Activated T-helper 2 cell treated with anti-CD3 and anti-CD28 coated beads, Interferon-gamma antibody, Interleukin-2, Interleukin-4, amounts not matched to agents 10 μg/mL and 5 μg/mL and 100 μg/mL, durations not matched to agents 14 hours and 24 hours and 36 hours (primary cell): ENCODE data around the gene UST. TPM values are rescaled to one million over a fixed set of nuclear protein-coding genes. Genes with fewer than 3 reads are reported as not detected.
A peak's percentile ranks its signal among the peaks of the same experiment; 100 is the strongest.

Experiments
- DNase-seq: peaks from one replicate; pipeline ENCODE4 v3.0.0; 2021; ENCODE audit warnings: low spot score
- H3K27ac Mint-ChIP-seq: one replicate; pipeline ENCODE4 v1.8.0; 2021; ENCODE audit warnings: mixed read lengths
- H3K27me3 Mint-ChIP-seq: one replicate; pipeline ENCODE4 v1.8.0; 2021; ENCODE audit warnings: low read depth, mixed read lengths
- H3K36me3 Mint-ChIP-seq: one replicate; pipeline ENCODE4 v1.8.0; 2021; ENCODE audit warnings: low read depth, mixed read lengths
- H3K4me1 Mint-ChIP-seq: one replicate; pipeline ENCODE4 v1.8.0; 2021; ENCODE audit warnings: low read depth, mixed read lengths
- H3K4me3 Mint-ChIP-seq: one replicate; pipeline ENCODE4 v1.8.0; 2021; ENCODE audit warnings: low read depth, mild to moderate bottlenecking, moderate library complexity, mixed read lengths
- H3K9me3 Mint-ChIP-seq: one replicate; pipeline ENCODE4 v1.8.0; 2021; ENCODE audit warnings: mixed read lengths
- intact Hi-C: fragments of 100-400 bp; cut with micrococcal nuclease; formaldehyde crosslinking; loops from one replicate; pipeline ENCODE4 v1.15.1; 2023
- total RNA-seq: library from RNA; stranded (reverse); gene quantifications from 2 replicates; pipeline ENCODE4 v1.2.3, GENCODE V29; 2022

UST gene
- total RNA-seq, 1 donor from 2014 or later = 1.3 TPM

GRCh38 chr6:149082320-149082719 is 335.5 kb downstream of the UST start:
- peak; percentile 79 for DNase-seq
- no peaks in the 10 kb centered on the region for H3K9me3 Mint-ChIP-seq
- H3K4me1 Mint-ChIP-seq = peaks cover 78% of the 10 kb centered on the region
- H3K27ac Mint-ChIP-seq = peak overlapping the region; percentile 77
- no peak overlapping the region for H3K4me3 Mint-ChIP-seq
- no peaks in the 10 kb centered on the region for H3K27me3 Mint-ChIP-seq
- peaks cover 13% of the 10 kb centered on the region for H3K36me3 Mint-ChIP-seq
- intact Hi-C loops = loop anchor here (1.0 to 2.0 kb wide), 4 partner anchors 46 to 350 kb away; no protein-coding TSS in a partner anchor

DNA sequence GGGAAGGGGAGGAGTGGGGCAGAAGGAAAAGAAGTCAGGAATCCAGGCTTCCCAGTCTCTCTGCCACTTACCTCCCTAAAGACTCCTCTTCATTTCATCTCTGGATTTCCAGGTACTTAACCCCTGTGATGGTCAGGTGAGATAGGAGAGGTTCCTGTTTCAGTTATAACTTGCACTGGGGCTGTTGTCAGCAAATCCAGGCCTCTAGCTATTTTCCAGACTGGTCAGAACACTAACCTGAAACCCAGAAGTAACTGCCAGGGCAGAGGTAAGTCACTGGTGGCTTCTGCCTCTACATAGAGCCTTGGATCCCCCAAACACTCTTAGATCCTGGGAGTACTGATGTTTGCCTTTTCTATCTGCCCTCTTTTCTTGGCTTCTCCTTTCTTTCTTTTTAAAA is 337.2 kb downstream of the UST start:
- Mint-ChIP-seq H3K9me3 (no peaks in the 10 kb centered on the region), H3K36me3 (peaks cover 5% of the 10 kb centered on the region), H3K27me3 (no peaks in the 10 kb centered on the region), H3K27ac (peak overlapping the region; percentile 79), H3K4me3 (no peak overlapping the region), H3K4me1 (peaks cover 77% of the 10 kb centered on the region)
- intact Hi-C loops = loop anchor here (1.0 to 2.0 kb wide), 3 partner anchors 57 to 235 kb away; no protein-coding TSS in a partner anchor
- DNase-seq = no peak

DNA sequence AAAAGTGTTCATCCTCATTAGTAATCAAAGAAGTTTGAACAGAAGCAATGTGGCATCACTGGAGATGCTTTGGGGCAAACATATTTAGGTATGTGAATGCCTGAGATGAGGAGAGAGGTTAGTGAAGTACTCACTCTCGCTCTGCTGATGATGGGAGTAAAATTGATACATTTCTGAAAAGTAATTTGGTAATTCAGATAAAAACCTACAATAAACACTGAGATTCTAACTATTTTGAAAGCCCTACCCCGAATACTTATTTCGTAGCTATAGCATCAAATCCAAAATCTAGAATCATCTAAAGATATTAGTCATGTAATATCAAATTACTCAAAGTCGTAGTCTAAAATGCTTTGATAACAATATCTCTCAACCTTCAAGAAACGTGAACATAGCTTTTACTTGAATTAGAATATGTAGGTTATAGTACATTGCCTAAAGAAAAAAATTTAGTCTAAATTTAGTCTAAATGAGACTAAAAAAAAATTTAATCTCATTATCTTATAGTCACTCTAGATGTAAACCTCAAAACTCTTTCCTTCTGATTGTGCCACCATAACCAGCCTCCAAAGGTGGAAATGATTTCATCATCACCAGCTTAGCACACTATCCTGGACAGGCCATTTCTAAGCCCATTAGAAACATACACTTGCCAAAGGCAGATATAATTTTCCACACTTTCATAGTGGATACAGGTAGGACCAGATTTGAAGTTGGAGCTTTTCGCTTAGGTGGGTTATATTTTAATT is 338.2 kb downstream of the UST start:
- H3K36me3 Mint-ChIP-seq = peaks cover 4% of the 10 kb centered on the region
- peak overlapping the region; percentile 56 for H3K4me3 Mint-ChIP-seq
- no peaks in the 10 kb centered on the region for H3K9me3 Mint-ChIP-seq
- peak overlapping the region; percentile 79 for H3K27ac Mint-ChIP-seq
- intact Hi-C loops = loop anchor here (1.0 to 2.0 kb wide), 6 partner anchors 9 to 432 kb away; no protein-coding TSS in a partner anchor
- no peak for DNase-seq
- H3K4me1 Mint-ChIP-seq = peaks cover 72% of the 10 kb centered on the region
- H3K27me3 Mint-ChIP-seq = no peaks in the 10 kb centered on the region

DNA sequence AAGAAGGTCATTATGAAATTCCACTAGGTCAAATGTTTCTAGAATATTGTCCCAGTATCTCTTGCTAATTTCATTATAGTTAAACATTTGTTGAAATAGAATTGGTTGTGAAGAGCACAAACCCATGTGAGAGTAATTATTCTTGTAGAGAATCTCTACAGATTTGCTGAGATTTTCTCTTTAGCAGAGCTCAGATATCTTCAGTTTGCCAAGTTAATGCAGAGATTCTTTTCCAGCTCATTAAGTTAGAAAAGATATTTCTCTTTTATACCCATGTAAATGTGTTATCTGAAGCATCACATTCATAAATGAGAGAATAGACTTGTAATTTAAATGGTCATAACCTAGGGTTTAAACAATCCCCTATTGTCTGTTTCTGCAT is 338.7 kb downstream of the UST start:
- intact Hi-C loops = loop anchor here (1.0 to 2.0 kb wide), 5 partner anchors 9 to 432 kb away; no protein-coding TSS in a partner anchor
- DNase-seq = no peak
- Mint-ChIP-seq H3K4me3 (peak overlapping the region; percentile 56), H3K27ac (peak overlapping the region; percentile 79), H3K9me3 (no peaks in the 10 kb centered on the region), H3K4me1 (peaks cover 73% of the 10 kb centered on the region), H3K27me3 (no peaks in the 10 kb centered on the region), H3K36me3 (peaks cover 6% of the 10 kb centered on the region)

GRCh38 chr6:149086363-149086762 is 339.5 kb downstream of the UST start:
- H3K4me3 Mint-ChIP-seq = peak overlapping the region; percentile 51
- DNase-seq = no peak
- H3K4me1 Mint-ChIP-seq = peaks cover 67% of the 10 kb centered on the region
- intact Hi-C loops = no loop called here
- H3K9me3 Mint-ChIP-seq = no peaks in the 10 kb centered on the region
- peak overlapping the region; percentile 31 for H3K27ac Mint-ChIP-seq
- H3K27me3 Mint-ChIP-seq = no peaks in the 10 kb centered on the region
- peaks cover 6% of the 10 kb centered on the region for H3K36me3 Mint-ChIP-seq

GRCh38 chr6:149087898-149088297 is 341.1 kb downstream of the UST start:
- H3K4me3 Mint-ChIP-seq = no peak overlapping the region
- no peak for DNase-seq
- H3K36me3 Mint-ChIP-seq = peaks cover 6% of the 10 kb centered on the region
- H3K27ac Mint-ChIP-seq = peak overlapping the region; percentile 53
- H3K4me1 Mint-ChIP-seq = peaks cover 57% of the 10 kb centered on the region
- no peaks in the 10 kb centered on the region for H3K27me3 Mint-ChIP-seq
- H3K9me3 Mint-ChIP-seq = no peaks in the 10 kb centered on the region
- intact Hi-C loops = no loop called here

- Mint-ChIP-seq H3K36me3 (peaks cover 6% of the 10 kb centered on the region), H3K4me3 (no peak overlapping the region), H3K4me1 (peaks cover 57% of the 10 kb centered on the region)
Measured at GRCh38 chr6:149088361-149088760, 341.5 kb downstream of the UST start.

DNA sequence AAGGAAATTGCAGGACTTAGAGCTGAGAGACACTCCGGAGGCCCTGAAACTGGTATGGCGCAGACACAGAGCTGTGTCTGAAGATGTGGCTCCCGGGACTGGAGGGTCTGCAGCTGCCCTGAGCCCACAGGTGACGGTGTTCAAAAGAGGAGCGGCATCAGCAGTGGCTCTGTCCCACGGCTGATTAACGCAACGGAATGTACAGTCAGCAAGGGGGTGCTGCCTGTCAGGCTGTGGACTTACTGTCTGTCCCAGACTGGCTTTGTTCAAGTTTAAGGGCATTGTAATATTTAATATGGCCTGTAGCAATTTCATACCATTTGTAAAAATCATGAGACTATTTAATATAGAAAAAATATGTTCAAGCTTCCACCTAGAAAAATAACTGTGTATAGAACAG is 342.7 kb downstream of the UST start:
- H3K4me1 Mint-ChIP-seq = peaks cover 57% of the 10 kb centered on the region
- peaks cover 6% of the 10 kb centered on the region for H3K36me3 Mint-ChIP-seq
- intact Hi-C loops = no loop called here
- DNase-seq = no peak
- no peak overlapping the region for H3K4me3 Mint-ChIP-seq
- H3K27ac Mint-ChIP-seq = no peak overlapping the region
- no peaks in the 10 kb centered on the region for H3K27me3 Mint-ChIP-seq
- no peaks in the 10 kb centered on the region for H3K9me3 Mint-ChIP-seq

More at GRCh38 chr6:149088361-149088760, 341.5 kb downstream of the UST start:
- DNase-seq = no peak
- Mint-ChIP-seq H3K27me3 (no peaks in the 10 kb centered on the region), H3K9me3 (no peaks in the 10 kb centered on the region), H3K27ac (no peak overlapping the region)
- intact Hi-C loops = no loop called here

DNA sequence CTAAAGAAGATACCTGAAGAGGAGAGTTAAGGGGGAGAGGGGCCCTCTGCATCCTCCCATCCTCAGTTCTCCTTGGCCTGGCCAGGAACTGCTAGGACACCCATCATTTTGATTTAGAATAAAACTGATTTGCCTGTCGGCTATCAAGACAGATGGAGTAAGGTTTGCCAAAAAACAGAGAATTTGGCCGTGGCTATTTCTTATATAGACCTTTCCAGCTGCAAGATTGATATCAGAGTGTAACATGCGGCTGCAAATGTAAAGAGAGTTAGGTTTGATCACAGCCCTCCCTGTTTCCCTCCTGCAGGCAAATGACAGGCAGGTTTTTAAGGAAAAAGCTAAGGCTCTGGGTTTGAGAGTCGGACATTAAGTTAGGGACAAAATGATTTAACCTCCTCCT is 344.1 kb downstream of the UST start:
- Mint-ChIP-seq H3K4me3 (no peak overlapping the region), H3K27me3 (no peaks in the 10 kb centered on the region), H3K9me3 (no peaks in the 10 kb centered on the region), H3K27ac (peak overlapping the region; percentile 39), H3K4me1 (peaks cover 57% of the 10 kb centered on the region), H3K36me3 (peaks cover 6% of the 10 kb centered on the region)
- intact Hi-C loops = no loop called here
- DNase-seq = no peak

- Mint-ChIP-seq H3K4me1 (peaks cover 64% of the 10 kb centered on the region), H3K27ac (peak overlapping the region; percentile 84), H3K4me3 (peak overlapping the region; percentile 43), H3K9me3 (peaks cover 12% of the 10 kb centered on the region), H3K36me3 (peaks cover 15% of the 10 kb centered on the region), H3K27me3 (no peaks in the 10 kb centered on the region)
- intact Hi-C loops = loop anchor here (1.0 to 2.0 kb wide), 2 partner anchors 8 to 55 kb away; no protein-coding TSS in a partner anchor
- no peak for DNase-seq
Measured at GRCh38 chr6:149093643-149094042, 346.8 kb downstream of the UST start.

DNA sequence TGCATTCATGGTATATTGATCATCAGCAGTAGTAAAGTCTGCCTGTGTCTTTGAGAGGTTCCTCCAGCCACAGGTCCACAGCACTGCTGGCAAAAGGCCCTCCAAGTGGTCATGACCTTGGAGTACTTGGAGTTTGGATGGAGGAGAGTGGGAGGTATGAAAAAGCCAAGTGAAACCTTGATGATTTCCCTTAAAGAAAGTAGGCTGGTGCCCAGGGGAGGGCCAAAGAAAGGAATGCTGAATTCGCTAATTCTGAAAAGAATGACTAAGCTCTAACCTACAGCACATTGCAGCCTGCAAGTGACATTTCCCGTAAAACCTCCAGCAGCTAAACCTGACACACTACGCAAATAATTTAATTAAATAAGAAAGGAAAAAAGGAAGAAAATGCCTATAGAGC is 347.3 kb downstream of the UST start:
- Mint-ChIP-seq H3K27me3 (no peaks in the 10 kb centered on the region), H3K4me3 (peak overlapping the region; percentile 50), H3K27ac (peak overlapping the region; percentile 84), H3K4me1 (peaks cover 63% of the 10 kb centered on the region), H3K9me3 (peaks cover 18% of the 10 kb centered on the region), H3K36me3 (peaks cover 20% of the 10 kb centered on the region)
- intact Hi-C loops = loop anchor here (1.0 to 2.0 kb wide), 2 partner anchors 9 to 55 kb away; no protein-coding TSS in a partner anchor
- DNase-seq = no peak

GRCh38 chr6:149094934-149095351 is 348.1 kb downstream of the UST start:
- peaks cover 24% of the 10 kb centered on the region for H3K9me3 Mint-ChIP-seq
- DNase-seq = no peak
- peak overlapping the region; percentile 50 for H3K4me3 Mint-ChIP-seq
- no peaks in the 10 kb centered on the region for H3K27me3 Mint-ChIP-seq
- intact Hi-C loops = loop anchor here (1.0 to 2.0 kb wide), 7 partner anchors 10 to 224 kb away; no protein-coding TSS in a partner anchor
- H3K4me1 Mint-ChIP-seq = peaks cover 60% of the 10 kb centered on the region
- peaks cover 26% of the 10 kb centered on the region for H3K36me3 Mint-ChIP-seq
- H3K27ac Mint-ChIP-seq = peak overlapping the region; percentile 84

DNA sequence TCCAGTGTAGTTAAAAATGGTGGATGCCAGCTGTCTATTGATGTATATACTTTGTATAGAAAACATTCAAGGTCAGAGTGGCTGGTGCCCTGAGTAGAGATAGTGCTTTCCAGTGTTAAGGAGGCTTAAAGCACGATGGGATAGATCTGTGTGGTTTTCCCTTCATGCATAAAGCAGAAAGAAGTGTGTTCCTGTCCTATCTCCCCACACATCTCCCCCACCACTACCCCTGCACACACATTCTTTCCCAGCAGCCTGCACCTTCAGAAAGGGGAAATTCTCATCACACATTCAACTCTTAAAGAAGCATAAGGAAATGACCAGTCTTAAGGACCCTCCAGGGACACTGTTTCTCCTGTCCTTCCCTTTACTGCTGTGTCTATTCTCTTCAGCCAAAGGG is 349.0 kb downstream of the UST start:
- peak overlapping the region; percentile 73 for H3K27ac Mint-ChIP-seq
- H3K4me3 Mint-ChIP-seq = no peak overlapping the region
- peak; percentile 33 for DNase-seq
- H3K36me3 Mint-ChIP-seq = peaks cover 33% of the 10 kb centered on the region
- H3K4me1 Mint-ChIP-seq = peaks cover 52% of the 10 kb centered on the region
- intact Hi-C loops = loop anchor here (1.0 to 2.0 kb wide), 7 partner anchors 15 to 223 kb away; no protein-coding TSS in a partner anchor
- H3K9me3 Mint-ChIP-seq = peaks cover 33% of the 10 kb centered on the region
- no peaks in the 10 kb centered on the region for H3K27me3 Mint-ChIP-seq
